ENCODE results near the gene TTF1. TPM values are rescaled to one million over a fixed set of nuclear protein-coding genes. Genes with fewer than 3 reads are reported as not detected.

The TTF1 gene
- total RNA-seq, 1 donor from 2014 or later: 11.3 TPM

DNA sequence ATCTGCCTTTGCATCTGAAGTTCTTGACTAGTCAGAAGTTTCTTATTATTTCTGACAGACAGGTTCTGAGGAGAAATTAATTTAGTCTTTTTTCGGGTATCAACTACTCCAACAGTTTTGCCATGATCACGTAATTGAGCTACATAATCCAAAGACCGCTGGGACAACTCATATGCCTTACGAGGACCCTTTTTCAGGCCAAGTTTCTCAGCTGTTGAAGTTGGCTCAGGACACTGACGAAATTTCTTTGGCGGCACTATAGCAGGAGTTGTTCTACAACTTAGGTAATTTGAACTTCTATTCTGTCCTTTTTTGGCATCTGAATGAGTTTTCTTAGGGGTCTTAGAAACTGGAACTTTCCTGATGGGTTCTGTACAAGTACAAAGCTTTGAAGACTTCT is 79.1 kb downstream of the TTF1 start:
- Mint-ChIP-seq H3K36me3 (ENCODE audit: unreplicated experiment) (peaks cover 74% of the 10 kb centered on the region), H3K9me3 (ENCODE audit: unreplicated experiment) (peaks cover 13% of the 10 kb centered on the region), H3K4me1 (ENCODE audit: unreplicated experiment) (no peaks in the 10 kb centered on the region), H3K27me3 (ENCODE audit: unreplicated experiment) (no peaks in the 10 kb centered on the region), H3K27ac (ENCODE audit: unreplicated experiment) (no peak overlapping the region), H3K4me3 (ENCODE audit: unreplicated experiment) (no peak overlapping the region)
- TF ChIP-seq CTCF (IDR thresholded peaks at IDR 0.05): no peak
- no peak for DNase-seq (ENCODE audit: extremely low spot score, unreplicated experiment)

Other genes starting within 250 kb of the TTF1 start
- gene NTNG2, start 244.8 kb downstream of the TTF1 start, total RNA-seq: 6.2 and 6.7 TPM in 2 replicates
- 53.6 and 54.4 TPM in 2 replicates for gene SETX, start 51.9 kb downstream of the TTF1 start, total RNA-seq
- gene CFAP77, start 3.4 kb upstream of the TTF1 start, total RNA-seq: 0.48 and 0.68 TPM in 2 replicates
- gene BARHL1, start 175.8 kb upstream of the TTF1 start, total RNA-seq: not detected in 2 replicates